NOMO-1 (cell line): ENCODE results near the gene GPRC5B.

Experiments
- DNase-seq, 2 experiments: peaks; one replicate each; lab custom pipeline; 2025; ENCODE audit not compliant: unreplicated experiment in 2 of 2; lab: John Stamatoyannopoulos, UW

The GPRC5B gene

DNA sequence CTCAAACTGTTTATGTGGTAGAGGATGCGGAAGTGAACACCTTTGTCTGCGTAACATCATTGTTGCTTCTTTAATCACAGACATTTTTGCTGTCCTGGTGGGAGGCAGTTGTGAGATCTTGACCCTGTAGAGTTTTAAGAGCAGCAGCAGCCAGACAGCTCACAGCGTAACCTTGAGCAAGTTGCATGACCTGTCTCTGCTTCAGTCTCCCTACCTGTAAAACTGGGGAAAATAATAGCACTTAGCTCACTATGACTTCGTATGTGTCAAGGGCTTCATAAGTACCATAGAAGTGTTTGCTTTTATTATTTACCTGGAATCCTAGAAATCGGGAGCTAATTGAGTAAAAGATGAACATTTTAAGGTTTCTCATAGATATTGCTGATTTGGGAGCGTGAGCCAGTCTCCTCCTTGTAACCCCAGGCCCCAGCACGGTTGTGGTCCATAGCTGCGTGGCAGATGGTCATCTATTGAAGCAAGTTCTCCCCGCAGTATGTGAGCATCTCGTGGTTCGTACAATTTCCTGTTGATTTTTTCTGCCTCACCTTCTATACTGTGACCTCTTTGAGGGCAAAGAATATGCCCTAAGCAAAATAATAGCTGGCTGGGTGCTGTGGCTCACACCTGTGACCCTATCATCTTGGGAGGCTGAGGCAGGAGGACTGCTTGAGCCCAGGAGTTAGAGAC, 34.4 kb downstream of the GPRC5B start:
- DNase-seq, result no peak

DNA sequence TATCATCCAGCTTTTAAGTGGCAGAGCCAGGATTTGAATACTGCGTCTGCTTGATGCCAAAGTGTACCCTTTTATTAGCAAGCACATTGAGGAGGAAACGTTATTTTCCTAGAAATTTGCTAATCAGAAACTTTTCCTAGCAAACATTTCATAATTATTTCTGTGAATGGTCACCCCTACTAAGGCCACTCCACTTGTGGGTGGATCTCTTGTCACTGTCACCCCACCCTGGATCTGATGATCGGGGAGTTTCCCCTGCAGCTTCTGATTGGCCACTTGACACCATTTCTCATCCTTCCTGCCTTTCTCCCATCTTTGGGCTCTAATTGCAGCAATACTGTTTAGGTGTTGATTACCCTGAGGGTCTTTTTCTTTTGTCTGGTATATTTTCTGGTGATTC, 35.9 kb downstream of the GPRC5B start:
- DNase-seq, result no peak

DNA sequence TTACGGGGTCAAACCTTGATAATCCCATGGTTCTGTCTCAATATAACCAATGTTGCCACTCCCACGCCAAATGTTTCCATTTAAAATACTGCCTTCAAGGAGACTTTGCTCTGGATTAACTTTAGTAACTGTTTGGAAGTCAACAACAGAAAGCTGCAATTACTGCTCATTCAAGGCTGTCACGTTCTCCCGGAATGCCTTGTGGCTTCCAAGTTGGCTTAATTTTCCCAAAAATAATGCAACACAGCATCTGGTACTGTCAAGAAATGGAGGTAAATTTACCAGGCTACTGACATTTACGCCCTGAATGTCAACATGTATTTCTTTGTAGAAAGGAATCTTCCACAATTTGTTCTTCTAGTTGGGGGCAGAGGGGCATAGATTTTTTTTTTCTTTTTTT, 38.2 kb downstream of the GPRC5B start:
- DNase-seq, result no peak

DNA sequence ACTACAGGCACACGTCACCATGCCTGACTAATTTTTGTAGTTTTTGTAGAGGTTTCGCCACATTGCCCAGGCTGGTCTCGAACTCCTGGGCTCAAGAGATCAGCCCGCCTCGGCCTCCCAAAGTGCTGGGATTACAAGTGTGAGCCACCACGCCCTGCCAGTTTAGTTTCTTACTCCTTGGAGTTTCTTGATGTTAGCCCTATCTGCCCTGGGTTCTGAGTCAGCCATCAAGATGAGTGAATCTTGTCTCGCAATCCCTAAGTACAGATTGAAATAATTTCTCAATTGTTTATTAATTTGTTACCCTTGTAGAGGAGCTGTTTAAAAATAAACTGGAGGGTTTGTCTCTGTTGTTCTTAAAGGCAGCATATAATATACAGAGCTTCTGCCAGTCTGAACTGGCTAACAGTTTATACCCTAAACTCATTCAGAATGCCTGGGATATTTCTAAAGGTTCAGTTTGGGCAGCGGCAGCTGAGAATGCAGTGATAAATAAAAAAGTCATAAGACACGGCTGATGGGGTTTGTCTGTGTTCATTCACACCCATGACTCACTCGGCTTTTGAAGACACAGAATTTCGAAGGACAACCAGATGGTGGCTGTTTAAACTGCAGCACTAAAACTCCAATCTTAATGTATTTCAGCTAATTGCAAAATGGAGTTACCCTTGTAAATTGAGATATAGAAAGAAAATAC, 39.6 kb downstream of the GPRC5B start:
- DNase-seq, result no peak

DNA sequence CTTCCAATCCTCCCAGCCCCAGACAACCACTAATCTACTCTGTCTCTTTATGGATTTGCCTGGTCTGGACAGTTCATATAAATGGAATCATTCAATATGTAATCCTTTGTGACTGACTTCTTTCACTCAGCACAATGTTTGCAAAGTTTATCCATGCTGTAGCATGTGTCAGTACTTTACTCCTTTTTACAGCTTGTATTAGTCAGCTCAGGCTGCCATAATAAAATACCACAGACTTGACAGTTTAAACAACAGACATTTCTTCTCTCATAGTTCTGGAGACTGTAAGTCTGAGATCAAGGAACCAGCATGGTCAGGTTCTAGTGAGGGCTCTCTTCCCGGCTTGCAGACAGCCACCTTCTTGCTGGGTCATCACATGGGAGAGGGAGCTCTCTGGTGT, 41.3 kb downstream of the GPRC5B start:
- DNase-seq, result no peak

DNA sequence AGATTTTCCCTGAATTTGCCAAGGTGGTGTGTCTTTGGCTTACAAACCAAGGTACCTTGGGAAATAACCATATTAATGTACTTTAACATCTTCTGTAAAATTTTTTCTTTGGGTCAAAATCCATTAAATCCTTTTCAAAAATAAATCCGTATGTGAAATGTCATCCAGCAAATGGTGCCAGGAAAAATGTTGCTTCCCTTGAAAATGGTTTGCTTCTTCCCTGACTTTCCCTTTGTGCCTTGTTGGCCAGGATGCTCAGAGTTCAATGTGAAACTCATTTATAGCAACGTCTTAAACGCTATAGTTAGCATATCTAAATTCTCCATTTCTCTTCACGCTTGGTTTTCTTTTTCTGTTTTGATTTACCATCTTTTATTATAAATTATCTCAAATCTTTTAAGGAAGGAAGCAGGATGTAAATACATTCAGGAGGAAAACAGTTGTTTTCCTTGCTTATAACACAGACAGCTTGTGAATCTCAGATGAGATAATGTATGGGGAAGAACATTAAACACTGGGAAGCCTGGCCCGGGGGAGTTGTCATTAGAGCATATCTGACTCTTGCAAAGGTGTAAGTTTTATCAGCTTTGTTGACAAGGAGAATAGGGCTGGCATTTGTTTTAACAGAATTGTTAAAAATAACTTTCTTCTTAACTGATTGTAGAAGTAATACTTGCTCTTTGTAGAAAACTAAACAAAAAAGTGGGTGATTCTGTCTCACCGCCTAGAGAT, 42.1 kb downstream of the GPRC5B start:
- no peak for DNase-seq

DNA sequence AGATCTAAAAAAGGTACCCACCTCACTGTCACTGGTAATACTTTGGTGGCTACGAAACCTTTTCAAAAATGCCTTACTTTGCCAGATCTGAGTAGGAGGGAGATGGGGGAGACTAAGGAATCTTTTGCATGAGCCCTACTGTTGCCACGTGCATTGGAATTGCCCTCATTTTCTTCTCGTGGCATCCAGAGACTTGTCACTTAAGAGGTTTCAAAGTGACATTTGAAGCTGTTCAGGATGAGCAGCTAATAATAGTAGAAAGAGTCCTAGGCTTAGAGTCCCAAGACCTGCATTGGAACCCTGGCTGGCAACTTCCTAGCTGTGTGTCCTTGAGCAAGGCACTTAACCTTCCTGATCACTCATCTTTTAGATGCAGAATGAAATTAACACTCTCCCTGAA, 43.5 kb downstream of the GPRC5B start:
- DNase-seq, result no peak

DNA sequence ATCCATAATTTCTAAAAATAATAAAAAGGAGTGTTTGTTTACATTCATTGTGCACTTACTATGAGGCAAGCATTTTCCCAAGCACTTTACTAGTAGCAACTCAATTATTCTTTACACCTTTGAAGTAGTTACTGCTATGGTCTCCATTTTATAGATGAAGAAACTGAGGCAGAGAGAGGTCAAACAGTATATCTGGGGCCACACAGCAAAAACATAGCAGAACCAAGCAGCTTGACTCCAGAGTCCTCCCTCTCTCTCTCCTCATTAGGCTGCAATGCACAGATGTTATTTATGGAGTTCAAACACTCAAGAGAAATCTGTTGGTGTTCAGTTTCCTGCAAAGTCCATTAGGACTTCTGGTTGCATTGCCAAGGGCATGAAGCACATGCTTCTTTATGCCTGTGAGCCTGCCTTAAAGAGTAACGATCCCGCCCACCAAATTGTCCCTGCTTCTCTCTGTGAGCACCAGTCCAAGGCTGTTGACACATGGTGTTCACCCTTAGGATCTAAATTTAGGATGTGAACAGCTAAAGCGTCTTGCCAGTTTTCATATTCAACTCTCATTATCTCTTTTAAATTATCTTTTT, 44.0 kb downstream of the GPRC5B start:
- no peak for DNase-seq

DNA sequence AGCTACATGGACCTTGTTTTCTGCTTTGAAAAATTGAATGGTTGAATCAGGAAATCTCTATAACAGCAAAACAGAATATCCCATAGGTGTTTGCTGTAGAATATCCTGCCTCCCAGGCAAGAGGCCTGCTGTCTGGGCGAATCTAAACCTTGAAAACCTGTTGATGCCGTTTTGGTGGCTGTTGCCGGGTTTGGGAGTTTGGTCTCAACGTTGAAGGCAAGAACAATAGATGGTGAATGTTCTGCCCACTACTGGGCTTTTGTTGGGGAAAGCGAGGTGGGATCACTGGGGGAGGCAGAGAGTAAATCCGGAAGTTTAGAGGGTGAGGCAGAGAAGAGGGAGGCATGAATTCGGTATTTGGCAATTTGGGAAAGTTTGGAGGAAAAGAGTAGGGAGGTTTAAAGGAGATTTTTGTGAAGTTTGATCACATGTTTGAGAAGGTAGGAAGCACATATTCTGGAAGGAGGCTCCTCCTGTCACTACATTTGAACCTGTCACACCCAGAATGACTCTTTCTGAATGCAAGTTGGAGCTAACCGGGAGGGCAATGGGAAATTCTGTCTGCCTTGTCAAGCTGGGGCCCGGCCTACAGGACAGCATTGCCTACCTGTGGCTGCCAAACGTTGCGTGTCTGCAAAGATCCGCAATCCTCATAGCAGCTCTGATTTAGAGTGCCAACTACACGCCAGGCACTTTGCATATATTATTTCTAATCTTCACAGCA, 46.5 kb downstream of the GPRC5B start:
- DNase-seq, result no peak

DNA sequence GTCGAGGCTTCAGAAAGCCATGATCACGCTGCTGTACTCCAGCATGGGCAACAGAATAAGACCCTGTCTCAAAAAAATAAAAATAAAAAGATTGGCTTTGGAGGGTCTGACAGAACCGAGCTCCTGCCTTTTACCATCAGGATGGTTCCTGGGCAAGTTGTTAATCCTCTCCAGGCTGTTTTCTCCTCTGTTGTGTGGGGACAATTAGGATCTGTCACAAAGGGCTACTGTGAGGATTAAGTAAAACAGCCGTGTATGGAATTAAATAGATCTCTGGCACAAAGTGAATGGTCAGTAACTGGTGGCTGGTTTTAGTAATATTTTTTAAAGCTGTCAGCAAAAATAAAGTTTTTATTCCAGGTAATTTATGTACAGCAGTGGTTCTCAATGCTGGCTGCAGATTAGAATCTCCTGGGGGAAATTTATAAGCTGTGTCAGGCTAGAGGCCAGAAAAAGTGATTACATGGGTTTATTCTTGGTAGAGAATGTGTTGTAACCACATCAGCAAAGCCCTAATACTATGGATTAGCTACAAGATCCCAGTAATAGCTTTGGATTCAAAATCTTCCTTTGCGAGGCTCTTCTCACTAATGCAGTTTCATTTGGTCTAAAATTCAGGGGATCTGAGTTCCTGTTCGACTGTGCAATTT, 47.2 kb downstream of the GPRC5B start:
- DNase-seq, result no peak

DNA sequence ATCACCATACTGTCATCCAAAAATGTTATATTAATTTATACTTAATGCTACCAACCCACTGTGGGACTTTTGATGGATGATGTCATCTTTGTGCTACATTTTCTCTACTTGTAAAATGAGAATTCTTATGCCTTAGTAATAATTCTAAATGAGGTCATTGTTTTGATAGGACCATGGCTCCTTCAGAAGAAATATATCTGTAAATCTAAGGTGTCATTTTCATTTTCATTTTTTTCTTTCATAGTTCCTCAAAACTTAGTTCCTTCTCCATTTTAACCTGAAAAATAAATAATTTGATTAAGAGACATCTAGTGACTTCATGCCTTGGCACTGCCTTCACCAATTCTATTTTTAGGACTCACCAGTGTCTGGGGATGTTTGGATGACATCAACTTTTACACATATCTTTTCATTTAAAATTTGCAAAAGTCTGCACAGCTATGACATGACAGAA, 48.7 kb downstream of the GPRC5B start:
- DNase-seq, result no peak

- no peak for DNase-seq
Measured at GRCh38 chr16:19835196-19835595, 49.5 kb downstream of the GPRC5B start.

DNA sequence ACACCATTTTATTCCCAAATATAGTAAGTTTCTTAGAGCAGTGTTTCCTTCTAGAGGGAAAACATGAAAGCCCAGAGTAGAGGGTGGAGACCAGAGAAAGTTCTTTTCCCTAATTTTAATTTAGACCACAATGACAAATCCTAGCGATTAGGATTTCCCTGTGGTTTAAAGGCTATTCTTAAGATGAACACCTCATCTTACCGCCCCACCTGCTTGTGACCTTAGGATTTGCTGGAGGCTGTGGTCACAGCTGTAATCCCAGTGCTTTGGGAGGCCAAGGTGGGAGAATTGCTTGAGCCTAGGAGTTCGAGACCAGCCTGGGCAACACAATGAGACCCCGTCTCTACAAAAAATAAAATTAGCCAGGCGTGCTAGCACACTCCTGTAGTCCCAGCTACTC, 51.1 kb downstream of the GPRC5B start:
- no peak for DNase-seq

GRCh38 chr16:19833176-19833575, 51.5 kb downstream of the GPRC5B start:
- DNase-seq, result no peak

DNA sequence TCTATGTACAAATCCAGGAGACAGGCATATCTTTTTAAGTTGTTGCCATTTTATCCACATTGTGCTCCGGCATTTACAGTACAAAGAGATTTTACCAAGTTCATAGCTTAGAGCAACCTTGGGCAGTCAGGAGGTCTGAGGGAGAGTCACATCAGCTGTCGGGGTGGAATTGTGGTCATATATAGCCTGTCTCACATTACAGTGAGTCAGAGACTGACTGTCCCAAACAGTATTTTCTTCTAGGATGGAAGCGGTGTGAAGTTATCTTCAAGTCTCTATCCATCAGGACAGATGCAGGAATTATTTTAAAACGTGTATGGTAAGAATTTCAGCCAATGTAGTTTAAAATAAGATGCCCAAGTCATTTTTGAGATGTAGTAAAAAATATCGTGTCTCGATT, 53.0 kb downstream of the GPRC5B start:
- no peak for DNase-seq

- DNase-seq, result peak; percentile 58 to 80
Measured at GRCh38 chr16:19830902-19831560, 53.6 kb downstream of the GPRC5B start.

DNA sequence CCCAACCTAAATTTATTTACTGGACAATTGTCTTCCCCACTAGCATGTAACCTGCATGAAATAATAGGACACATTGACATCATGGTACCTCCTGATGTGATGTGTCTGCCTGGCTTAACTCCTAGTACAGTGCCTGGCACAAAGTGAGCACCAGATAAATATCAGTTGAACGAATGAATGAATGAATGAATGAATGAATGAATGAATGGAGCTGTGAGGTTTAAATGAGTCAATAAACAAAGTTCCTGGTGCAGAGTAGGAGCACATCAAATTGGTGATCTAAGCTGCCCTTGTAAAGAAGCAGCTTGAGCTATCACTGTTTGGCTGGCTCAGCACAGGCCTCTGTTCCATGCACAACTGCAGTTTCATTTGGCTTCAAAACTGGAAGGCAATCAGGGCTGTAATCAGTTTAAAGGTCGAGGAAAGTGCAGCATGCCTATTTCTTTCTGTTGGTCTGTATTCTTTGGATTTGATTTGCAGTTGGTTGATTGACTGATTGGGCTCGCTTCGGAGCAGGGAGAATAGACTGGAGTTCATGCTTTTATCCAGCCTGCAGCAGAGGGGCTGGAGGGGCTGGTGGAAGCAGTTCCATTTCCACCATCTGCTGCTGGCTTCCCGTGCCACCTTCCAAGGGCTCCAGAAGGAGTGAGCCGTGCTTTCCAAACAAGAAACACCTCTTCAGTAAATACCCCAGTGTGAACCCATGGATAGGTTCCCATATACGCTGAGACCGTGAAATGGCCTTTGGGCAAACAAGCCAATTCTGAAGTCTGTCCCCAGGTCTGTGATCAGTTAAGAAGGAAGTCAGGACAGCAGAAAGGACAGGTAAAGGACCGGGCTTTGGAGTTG, 54.6 kb downstream of the GPRC5B start:
- no peak for DNase-seq

DNA sequence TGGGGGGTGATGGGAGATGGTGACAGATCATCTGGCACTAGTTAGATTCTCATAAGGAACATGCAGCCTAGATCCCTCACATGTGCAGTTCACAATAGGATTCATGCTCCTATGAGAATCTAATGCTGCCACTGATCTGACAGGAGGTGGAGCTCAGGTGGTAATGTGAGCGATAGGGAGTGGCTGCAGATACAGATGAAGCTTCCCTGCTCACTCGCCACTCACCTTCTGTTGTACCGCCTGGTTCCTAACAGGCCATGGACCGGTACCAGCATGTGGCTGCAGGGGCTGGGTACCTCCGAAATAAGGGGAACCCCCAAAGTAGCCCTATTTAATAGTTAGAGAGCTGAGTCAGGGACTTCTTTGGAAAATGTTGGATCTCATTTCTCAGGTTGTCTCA, 60.4 kb downstream of the GPRC5B start:
- DNase-seq, result no peak

- DNase-seq, result no peak
Measured at GRCh38 chr16:19823322-19823721, 61.3 kb downstream of the GPRC5B start.
